ELR (cell line): ENCODE data around the gene COL13A1.

Source experiments
- DNase-seq: peaks from one replicate; pipeline ENCODE4 v3.0.0-alpha.2; 2015; ENCODE audit warnings: low read depth

The COL13A1 gene

DNA sequence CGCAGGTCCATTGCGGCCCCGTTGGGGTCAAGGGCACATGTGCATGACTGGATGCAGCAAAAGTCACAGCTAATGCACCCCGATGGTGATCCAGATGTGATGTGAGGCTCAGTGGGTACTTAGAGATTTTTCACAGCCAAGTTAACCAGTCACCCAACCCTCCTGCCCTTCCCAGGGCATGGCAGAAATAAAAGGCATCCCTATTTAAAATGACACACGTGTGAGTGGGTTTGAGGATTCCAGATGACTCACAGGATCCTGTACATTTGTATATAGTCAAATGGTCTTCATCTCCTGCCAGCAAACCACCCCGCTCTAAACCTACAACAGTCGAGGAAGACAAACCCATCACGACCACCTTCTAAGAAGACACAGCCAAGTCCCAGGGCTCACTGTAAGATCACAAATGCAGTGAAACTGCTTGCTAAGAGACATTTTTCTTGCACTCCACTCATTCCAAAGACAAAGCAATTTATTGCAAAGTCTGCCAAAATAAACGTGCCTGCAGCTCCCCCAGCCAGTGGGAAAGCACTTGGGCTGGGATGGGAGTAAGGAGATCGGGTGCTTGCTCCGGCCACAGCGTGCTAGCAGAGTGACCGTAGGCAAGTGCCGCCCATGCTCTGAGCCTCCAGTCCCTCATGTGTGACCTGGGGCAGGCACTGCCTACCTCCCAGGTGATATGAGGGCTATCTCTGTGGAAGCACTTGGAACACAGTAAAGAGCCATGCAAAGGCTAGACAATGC is 164.4 kb downstream of the COL13A1 start:
- peak; percentile 65 for DNase-seq

DNA sequence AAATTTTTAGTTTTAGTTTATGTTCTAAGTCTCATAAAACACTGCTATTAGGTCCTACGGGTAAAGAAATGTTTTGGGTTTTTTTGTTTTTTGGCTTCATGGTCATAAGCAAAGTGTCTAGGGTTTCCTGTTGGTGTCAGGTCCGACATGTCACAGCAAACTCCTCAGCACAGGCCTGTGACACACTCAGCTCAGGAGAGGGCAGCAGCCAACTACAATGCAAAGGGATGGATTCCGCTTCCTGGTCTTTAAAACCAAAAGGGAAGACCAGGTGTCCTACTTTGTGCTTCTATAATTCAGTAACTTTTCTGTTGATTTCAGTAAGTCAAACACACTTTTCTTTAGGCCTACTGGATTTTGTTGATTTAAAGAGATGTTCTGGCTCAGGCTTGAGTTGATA is 167.1 kb downstream of the COL13A1 start:
- peak; percentile 23 for DNase-seq

DNA sequence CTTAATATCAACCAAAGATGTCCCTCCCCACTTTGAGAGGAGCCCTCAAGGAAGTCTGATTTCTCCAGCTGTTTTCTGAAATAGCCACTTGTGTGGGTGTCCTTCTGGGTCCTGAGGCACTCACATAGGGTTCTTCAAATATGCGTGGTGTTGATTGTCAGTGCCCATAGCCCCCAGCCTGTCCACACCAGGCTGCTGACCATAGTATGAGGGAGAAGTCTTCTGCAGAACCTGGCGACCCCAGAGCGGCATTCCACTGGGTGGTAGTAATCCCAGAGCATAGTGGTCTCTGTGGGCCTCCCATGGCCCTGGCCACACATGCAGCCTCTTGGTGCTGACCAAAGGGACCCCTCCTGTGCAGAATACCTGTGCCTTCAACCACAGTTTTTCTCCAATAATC is 168.3 kb downstream of the COL13A1 start:
- DNase-seq = no peak

DNA sequence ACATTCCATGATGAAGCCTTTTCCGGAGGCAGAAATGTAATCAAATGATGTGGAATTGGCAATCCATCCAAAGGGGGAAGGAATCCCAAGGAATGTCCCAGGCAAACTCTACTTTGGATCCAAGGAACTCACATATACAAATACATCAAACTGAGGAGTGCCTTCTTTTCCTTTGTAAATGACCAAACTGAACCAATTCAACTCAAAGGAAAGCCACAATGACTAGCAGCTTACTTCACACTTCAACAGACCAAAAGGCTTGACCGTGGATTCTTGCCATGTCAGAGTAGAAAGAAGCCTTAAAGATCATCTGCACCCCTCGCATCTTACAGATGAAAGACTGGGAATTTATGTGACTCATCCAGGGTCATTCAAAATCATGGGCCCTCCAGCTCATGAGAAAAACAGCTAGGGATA is 171.3 kb downstream of the COL13A1 start:
- DNase-seq = peak; percentile 58

DNA sequence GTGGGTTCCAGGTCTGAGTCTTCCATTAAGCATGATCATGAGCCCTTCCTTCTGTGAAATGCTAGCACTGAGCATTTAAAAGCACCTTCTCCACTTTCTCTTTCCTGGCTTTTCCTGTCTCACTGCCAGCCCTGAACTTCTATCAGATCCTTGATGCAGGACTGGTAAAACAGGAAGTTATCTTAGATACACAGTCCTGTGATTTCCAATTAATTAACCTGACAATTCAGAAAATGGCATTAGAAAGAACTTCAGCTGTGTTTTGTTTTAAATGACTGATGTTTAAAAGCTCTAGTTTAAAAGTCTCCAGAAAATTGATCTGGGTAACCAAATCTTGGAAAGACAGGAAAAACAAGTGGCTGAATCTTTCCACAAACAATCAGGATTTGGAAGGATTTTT is 172.0 kb downstream of the COL13A1 start:
- no peak for DNase-seq

DNA sequence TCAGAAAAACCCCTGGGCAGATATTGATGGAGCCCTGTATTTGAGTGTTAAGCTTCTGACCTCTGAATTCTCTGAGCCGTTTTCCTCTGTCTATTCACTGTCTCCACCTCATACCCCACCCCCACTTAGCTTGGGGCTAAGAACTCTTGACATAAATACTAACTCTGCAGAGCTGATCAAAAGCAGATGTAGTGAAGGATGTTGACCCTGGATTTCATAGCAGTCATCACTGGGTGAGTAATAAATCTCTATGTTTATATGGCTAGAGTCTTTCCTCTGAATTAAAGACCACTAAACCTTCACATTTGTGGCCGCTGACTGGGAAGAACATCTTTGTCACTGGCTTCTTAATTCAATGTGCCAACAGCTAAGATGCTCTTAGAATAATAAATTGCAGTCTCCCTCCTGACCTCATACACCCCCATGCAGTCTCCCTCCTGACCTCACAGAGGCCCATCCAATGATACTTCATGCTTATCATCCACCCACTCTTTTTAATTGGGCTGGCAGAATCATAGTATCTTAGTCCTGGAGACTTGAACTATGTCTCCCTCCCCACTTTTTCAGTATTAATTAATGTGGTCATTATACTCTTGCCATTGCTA is 172.9 kb downstream of the COL13A1 start:
- peak; percentile 69 for DNase-seq

DNA sequence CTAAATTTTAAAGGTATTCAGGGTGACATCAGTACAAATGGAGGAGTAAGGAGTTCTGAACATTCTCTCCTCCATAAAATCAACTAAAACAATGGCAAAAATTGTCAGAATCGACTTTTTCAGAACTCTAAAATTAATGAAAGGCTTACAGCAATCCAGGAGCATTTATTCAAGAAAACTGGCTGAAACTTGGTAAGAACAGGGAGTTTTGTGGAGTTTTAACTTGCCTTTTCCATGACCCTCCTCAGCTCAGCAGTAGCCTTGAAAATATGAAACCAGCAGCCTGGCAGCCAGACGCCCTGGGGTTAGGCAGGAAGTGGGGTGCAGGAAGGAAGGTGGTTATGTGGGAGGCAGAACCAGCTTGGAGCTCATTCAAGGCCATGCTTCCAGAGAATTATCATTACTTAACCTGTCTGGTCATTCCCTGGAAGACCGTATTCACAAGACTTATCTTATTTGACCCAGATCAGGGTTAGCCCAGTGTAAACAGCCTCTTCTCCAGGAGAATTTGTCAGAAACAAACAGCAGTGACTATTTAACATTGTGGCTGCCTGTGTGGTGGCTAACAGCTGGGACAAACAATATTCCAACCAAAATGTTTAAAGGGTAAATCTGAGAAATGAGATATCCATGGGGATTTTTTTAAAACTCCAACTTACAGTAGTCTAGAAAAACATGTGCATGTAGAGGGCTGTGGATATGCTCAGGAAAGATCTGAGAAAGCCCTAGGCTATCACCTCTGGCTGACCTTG is 175.3 kb downstream of the COL13A1 start:
- no peak for DNase-seq

DNA sequence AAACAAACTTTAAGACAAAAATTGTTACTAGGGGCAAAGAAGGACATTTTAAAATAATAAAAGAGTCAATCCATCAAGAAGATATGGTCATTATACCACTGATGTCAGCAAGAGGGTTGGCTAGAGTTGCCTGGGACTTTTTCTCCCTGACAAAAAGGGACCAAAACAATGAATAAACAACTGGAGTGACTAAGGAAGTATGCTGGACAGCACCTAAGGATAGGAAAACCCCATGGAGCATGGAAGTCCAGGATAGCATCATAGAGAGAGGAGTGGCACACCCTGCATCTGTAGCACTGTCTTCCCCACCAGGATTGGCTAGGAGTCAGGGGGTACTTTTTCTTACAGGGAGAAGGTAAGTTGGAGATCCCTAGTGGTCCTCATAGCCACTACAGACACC is 177.5 kb downstream of the COL13A1 start:
- no peak for DNase-seq

DNA sequence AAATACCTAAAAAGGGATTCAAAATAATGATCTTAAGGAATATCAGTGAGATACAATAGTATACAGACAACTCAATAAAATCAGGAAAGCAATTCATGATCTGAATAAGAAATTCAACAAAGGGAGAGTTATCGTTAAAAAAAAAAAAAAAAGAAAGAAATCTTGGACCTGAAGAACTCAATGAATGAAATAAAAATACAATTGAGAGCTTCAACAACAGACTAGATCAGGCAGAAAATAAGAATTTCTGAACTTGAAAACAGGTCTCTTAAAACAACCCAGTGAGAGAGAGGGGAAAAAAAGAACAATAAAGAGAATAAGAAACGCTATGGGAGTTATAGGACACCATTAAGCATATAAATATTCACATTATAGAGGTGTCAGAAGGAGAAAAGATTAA is 179.0 kb downstream of the COL13A1 start:
- no peak for DNase-seq

DNA sequence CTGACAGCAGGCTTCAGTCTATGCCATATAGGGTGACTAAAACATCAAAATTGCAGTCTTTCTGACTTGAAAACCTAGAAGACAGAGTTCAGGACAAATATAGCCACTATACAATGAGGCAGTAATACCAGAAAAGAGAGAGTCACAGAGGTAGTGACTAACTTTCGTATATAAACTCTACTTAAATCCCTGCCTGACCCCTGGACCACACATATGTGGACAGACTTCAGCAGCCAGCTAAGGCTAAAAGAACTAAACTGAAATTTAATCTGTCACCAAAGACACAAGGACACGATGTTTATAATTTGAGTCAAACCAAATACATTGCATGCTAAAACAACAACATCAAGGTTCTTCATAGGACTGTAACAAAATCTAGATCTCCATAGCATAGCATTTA is 186.4 kb downstream of the COL13A1 start:
- no peak for DNase-seq

DNA sequence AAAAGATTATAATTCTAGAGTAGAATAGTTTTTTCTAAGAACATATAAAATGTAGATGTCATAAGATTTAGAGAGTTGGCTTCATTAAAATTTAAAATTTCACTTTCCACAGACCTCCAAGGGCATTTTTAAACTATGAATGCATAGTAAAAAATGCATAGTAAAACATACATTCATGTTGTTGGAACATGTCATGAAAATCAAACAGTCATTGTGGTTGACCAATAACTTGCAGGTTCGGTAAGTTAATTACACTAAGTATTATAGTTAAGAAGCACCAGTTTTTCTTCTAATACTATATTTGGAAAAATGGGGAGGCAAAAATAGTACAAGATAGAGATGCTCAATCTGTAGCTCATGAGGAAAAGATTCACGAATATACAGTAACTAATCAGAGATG is 189.4 kb downstream of the COL13A1 start:
- DNase-seq = no peak

DNA sequence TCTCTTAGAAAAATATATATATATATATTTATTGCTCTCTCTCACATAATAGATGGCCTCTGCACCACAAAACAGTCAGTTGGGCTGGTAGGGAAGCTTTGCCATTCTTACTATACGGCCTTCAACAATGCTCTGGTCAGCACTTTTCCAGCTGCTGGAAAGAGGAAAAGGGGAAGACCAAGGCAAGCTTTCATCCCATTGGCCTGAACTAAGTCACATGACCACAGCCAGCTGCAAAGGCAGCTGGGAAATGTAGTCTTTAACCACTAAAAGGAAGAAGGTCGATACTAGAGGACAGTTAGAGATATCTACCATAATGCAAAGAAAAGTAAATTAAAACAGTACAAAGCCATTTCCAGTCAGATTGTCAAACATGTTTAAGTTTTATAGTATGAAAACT is 192.6 kb downstream of the COL13A1 start:
- peak; percentile 62 for DNase-seq

DNA sequence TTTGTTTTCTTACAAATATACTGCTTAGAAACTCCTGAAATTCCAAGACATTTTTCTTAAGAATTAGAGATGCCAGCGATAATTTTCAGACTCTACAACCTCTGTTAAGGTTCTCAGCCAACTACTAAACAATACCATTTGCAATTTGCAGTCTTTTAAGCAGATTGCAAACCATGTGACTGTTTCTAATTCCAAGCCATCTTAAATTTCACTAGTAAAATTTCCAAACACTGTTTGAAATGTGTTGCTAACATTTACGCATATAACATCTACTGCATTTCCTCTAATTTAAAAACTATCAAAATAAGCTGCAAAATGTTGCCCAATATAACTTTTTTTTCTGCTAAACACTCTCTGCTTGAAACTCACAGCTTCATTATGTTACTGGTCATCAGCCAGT is 194.9 kb downstream of the COL13A1 start:
- no peak for DNase-seq

DNA sequence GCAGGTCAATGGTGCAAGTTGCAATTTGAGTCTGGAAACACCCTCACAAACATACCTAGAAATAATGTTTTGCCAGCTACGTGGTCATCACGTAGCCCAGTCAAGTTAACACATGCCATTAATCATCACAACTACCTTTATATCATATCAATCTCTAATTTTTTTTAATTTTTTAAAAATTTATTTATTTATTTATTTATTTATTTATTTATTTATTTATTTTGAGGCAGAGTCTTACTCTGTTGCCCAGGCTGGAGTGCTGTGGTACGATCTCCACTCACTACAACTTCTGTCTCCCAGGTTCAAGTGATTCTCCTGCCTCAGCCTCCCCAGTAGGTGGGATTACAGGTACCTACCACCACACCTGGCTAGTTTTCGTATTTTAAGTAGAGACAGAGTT is 198.6 kb downstream of the COL13A1 start:
- no peak for DNase-seq

DNA sequence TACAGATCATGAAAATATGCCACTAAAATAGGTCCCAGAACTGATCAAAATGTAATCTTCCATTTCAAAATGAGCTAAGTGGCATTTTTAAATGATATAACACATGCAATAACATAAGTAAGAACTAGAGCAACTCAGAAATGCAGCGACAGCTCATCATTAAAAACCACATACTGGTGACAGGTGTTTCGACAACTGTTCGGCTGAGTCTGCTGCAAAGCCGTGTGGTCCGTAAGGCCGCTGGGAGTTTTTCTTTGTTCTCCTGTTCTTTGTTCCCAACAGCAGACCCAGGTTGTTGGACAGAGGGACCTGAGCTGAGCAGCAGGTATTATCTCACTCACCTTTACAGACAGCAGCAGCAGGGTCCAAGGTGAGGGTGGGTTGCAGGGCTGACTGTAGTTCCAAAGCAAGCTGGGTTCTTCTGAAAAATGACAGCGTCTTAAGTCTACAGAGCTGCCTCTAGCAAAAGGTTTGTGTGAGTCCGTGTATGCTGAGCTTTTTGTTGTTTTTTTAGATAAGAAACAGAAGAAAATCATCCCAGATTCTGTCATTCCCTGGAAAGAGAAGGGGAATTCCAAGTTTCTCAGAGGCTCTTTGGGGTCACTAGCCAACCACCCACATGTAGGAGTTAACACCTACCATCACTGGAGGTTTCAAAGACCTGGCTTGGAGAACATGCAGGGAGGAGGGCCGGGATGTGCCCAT is 205.6 kb downstream of the COL13A1 start:
- DNase-seq = no peak
